ENCODE data around the gene ATG7.

Gene ATG7

GRCh38 chr3:11532931-11533391 is 260.8 kb downstream of the ATG7 start:
- Histone ChIP-seq H3K9me3 (ENCODE audit: control insufficient read depth, insufficient read depth, low read length) (no peaks in the 10 kb centered on the region), H3K4me2 (ENCODE audit: low read length) (no peak overlapping the region), H4K20me1 (ENCODE audit: control insufficient read depth, insufficient read depth, low read depth, low read length) (no peaks in the 10 kb centered on the region), H3K4me3 (ENCODE audit: low read length) (no peak overlapping the region), H3K27ac (ENCODE audit: low read depth, low read length) (no peak overlapping the region), H3F3A (ENCODE audit: control insufficient read depth, insufficient read depth) (no peaks in the 10 kb centered on the region), H3K4me1 (ENCODE audit: control insufficient read depth, low read length) (peaks cover 10% of the 10 kb centered on the region), H3K27me3 (ENCODE audit: control insufficient read depth, low read length) (no peaks in the 10 kb centered on the region), H3K9me2 (replicated peaks; ENCODE audit: control insufficient read depth, low read length) (no peaks in the 10 kb centered on the region), H3K79me2 (ENCODE audit: control insufficient read depth, low read length) (no peaks in the 10 kb centered on the region), H3K36me3 (ENCODE audit: control insufficient read depth, low read length) (no peaks in the 10 kb centered on the region)
- TF ChIP-seq EZH2phosphoT487 (IDR thresholded peaks at IDR 0.05; ENCODE audit: borderline replicate concordance, low read length) (no peak), CTCF (IDR thresholded peaks at IDR 0.05; ENCODE audit: low read depth, low read length, poor library complexity, severe bottlenecking) (no peak)

GRCh38 chr3:11534011-11534792 is 262.0 kb downstream of the ATG7 start:
- no peak overlapping the region for H3K4me2 ChIP-seq (ENCODE audit: low read length)
- H3K4me3 ChIP-seq (ENCODE audit: low read length), result no peak overlapping the region
- no peaks in the 10 kb centered on the region for H3K79me2 ChIP-seq (ENCODE audit: control insufficient read depth, low read length)
- no peak for TF ChIP-seq EZH2phosphoT487 (IDR thresholded peaks at IDR 0.05; ENCODE audit: borderline replicate concordance, low read length)
- no peak for TF ChIP-seq CTCF (IDR thresholded peaks at IDR 0.05; ENCODE audit: low read depth, low read length, poor library complexity, severe bottlenecking)
- no peaks in the 10 kb centered on the region for H3K9me2 ChIP-seq (replicated peaks; ENCODE audit: control insufficient read depth, low read length)
- H3K27me3 ChIP-seq (ENCODE audit: control insufficient read depth, low read length), result no peaks in the 10 kb centered on the region
- no peak overlapping the region for H3K27ac ChIP-seq (ENCODE audit: low read depth, low read length)
- no peaks in the 10 kb centered on the region for H3F3A ChIP-seq (ENCODE audit: control insufficient read depth, insufficient read depth)
- no peaks in the 10 kb centered on the region for H4K20me1 ChIP-seq (ENCODE audit: control insufficient read depth, insufficient read depth, low read depth, low read length)
- peaks cover 10% of the 10 kb centered on the region for H3K4me1 ChIP-seq (ENCODE audit: control insufficient read depth, low read length)
- no peaks in the 10 kb centered on the region for H3K36me3 ChIP-seq (ENCODE audit: control insufficient read depth, low read length)
- H3K9me3 ChIP-seq (ENCODE audit: control insufficient read depth, insufficient read depth, low read length), result no peaks in the 10 kb centered on the region

- no peak overlapping the region for H3K4me3 ChIP-seq (ENCODE audit: low read length)
- H4K20me1 ChIP-seq (ENCODE audit: control insufficient read depth, insufficient read depth, low read depth, low read length), result no peaks in the 10 kb centered on the region
- TF ChIP-seq CTCF (IDR thresholded peaks at IDR 0.05; ENCODE audit: low read depth, low read length, poor library complexity, severe bottlenecking) (no peak), EZH2phosphoT487 (IDR thresholded peaks at IDR 0.05; ENCODE audit: borderline replicate concordance, low read length) (no peak)
- no peak overlapping the region for H3K27ac ChIP-seq (ENCODE audit: low read depth, low read length)
- H3K27me3 ChIP-seq (ENCODE audit: control insufficient read depth, low read length), result no peaks in the 10 kb centered on the region
- no peak overlapping the region for H3K4me2 ChIP-seq (ENCODE audit: low read length)
- H3K36me3 ChIP-seq (ENCODE audit: control insufficient read depth, low read length), result no peaks in the 10 kb centered on the region
- H3K79me2 ChIP-seq (ENCODE audit: control insufficient read depth, low read length), result no peaks in the 10 kb centered on the region
- no peaks in the 10 kb centered on the region for H3K9me2 ChIP-seq (replicated peaks; ENCODE audit: control insufficient read depth, low read length)
- H3K9me3 ChIP-seq (ENCODE audit: control insufficient read depth, insufficient read depth, low read length), result no peaks in the 10 kb centered on the region
- no peaks in the 10 kb centered on the region for H3F3A ChIP-seq (ENCODE audit: control insufficient read depth, insufficient read depth)
- peaks cover 10% of the 10 kb centered on the region for H3K4me1 ChIP-seq (ENCODE audit: control insufficient read depth, low read length)
Measured at GRCh38 chr3:11534793-11535101, 262.6 kb downstream of the ATG7 start.

Measured in DOHH2 (cell line).